BLaER1 (cell line): ENCODE data around the gene CD5L.

Source experiments
- H3K27ac ChIP-seq: shearing (Covaris generic); formaldehyde crosslinking; 2 replicates; pipeline ENCODE4 v1.8.1; 2022
- H3K27me3 ChIP-seq: shearing (Covaris generic); formaldehyde crosslinking; 2 replicates; pipeline ENCODE4 v1.8.1; 2022
- H3K36me3 ChIP-seq: shearing (Covaris generic); formaldehyde crosslinking; 2 replicates; pipeline ENCODE4 v1.8.1; 2022
- H3K4me1 ChIP-seq: shearing (Covaris generic); formaldehyde crosslinking; 2 replicates; pipeline ENCODE4 v1.8.1; 2022
- H3K4me2 ChIP-seq: shearing (Covaris generic); formaldehyde crosslinking; 2 replicates; pipeline ENCODE4 v1.8.1; 2022
- H3K4me3 ChIP-seq: shearing (Covaris generic); formaldehyde crosslinking; 2 replicates; pipeline ENCODE4 v1.8.1; 2022
- H3K9ac ChIP-seq: shearing (Covaris generic); formaldehyde crosslinking; 2 replicates; pipeline ENCODE4 v1.8.1; 2022
- H3K9me3 ChIP-seq: shearing (Covaris generic); formaldehyde crosslinking; 2 replicates; pipeline ENCODE4 v1.8.1; 2022
- H4K20me1 ChIP-seq: shearing (Covaris generic); formaldehyde crosslinking; 2 replicates; pipeline ENCODE4 v1.8.1; 2022
- Cebpa-rat ChIP-seq: shearing (Covaris generic); IDR thresholded peaks from 2 replicates; pipeline ENCODE4 v1.8.1; 2022

CD5L gene

DNA sequence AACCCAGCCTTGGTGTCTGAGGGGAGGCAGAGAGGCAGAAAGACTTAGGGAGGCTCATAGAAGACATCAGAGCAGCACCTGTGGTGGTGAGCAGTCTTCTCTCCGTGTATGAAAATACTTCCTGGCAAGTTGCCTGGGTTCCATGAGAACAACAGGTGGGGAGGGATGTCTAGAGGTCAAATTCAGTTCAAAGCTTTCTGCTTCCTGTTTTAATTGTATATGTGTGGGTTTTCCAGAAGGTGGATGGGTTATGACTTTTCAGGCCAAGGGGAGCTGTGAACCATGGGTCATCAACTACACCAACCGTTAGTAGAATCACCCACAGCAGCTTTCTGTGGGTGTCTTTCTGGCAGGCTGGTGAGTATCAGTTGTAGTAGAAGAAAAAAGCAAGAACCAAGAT, 60.6 kb downstream of the CD5L start:
- H3K4me3 ChIP-seq: no peak overlapping the region
- peaks cover 7% of the 10 kb centered on the region; the same call in 1 of the 2 replicates for H3K4me1 ChIP-seq
- H3K27ac ChIP-seq: no peak overlapping the region
- no peak for TF ChIP-seq Cebpa-rat
- no peaks in the 10 kb centered on the region for H3K36me3 ChIP-seq
- no peaks in the 10 kb centered on the region for H3K9me3 ChIP-seq
- no peaks in the 10 kb centered on the region for H4K20me1 ChIP-seq
- H3K4me2 ChIP-seq: no peak overlapping the region; the same call in 1 of the 2 replicates
- no peaks in the 10 kb centered on the region for H3K27me3 ChIP-seq
- H3K9ac ChIP-seq: no peak overlapping the region
